C4-2B (cell line): Measurements from ENCODE around the gene ZNF837.

Experiments
- CTCF ChIP-seq: fragments of 450-650 bp; conservative IDR thresholded peaks from 2 replicates; pipeline ENCODE4 v1.5.1; 2017; ENCODE audit warnings: mild to moderate bottlenecking
- ZFX ChIP-seq: fragments of 450-650 bp; IDR thresholded peaks from 2 replicates; pipeline ENCODE4 v1.6.1; 2017

- no peak for TF ChIP-seq CTCF
- TF ChIP-seq ZFX = no peak
Observed at GRCh38 chr19:58367698-58368454, 13.0 kb downstream of the ZNF837 start.
